DMS53 treated with DMSO at 0.1 percent for 48 hours (cell line): Measurements from ENCODE around the gene TRIM26.

Experiments
- DNase-seq: peaks from one replicate; lab custom pipeline; 2025; ENCODE audit not compliant: unreplicated experiment; lab: John Stamatoyannopoulos, UW

TRIM26 gene

GRCh38 chr6:30211899-30212298 is 1.3 kb downstream of the TRIM26 start:
- DNase-seq, result no peak

- no peak for DNase-seq
Measured at GRCh38 chr6:30211306-30211705, 1.9 kb downstream of the TRIM26 start.

- DNase-seq, result no peak
Measured at GRCh38 chr6:30207619-30208295, 5.4 kb downstream of the TRIM26 start.

DNA sequence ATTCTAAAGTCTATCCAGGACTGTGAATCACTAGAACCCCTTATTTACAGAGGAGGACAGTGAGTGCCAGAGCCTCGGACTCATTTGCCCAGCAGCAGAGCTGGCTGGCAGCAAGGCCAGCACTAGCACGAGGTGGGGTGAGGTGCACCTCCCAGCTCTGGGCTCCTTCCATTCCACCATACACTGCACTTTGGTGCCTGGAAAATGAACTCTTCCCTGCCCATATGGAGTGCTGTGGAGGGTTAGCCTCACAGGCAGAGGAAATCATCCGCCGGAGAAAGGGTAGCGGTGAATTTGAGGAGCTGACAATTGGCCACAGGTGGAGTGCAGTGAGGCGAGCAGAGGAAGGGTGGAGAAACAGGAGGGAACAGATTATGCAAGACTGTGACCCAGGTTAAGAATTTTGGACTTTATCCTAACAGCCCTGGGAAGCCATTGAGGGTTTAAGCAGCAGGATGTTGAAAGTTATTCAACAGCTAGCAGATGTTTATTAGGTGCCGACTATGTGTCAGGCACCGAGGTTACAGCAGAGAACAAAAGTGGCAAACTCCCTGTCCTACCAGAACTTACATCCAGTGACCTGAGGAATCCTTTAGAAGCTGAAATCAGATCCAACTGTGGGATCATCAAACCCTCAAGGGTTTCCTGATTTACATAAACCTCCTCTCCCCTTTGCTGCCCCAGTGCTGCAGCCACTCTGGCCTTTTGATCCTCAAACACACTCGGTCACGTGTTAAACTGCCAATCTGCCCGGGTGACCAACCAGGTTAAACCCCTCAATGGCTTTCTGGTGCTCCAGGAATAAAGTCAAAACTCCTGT is 6.2 kb downstream of the TRIM26 start:
- no peak for DNase-seq

- no peak for DNase-seq
Measured at GRCh38 chr6:30206152-30206551, 7.1 kb downstream of the TRIM26 start.

DNA sequence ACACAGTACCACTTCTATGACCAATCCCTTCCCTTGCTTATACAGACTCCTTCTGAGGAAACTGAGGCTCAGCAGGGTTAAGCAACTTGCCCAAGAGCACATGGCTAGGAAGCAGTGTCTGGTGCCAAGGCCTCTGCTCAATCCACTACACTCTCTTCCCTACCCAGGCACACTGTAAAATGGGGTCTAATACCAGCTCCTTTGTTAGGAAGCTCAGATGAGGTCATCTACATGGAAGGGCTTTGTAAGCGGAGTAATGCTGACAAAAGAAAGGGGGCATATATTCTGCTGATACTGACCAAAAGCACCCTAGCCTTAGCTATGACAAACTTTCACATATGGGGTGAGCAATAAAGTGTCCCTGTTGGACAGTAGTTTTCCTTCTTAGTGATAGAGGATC is 9.1 kb downstream of the TRIM26 start:
- no peak for DNase-seq

GRCh38 chr6:30202366-30202765 is 10.8 kb downstream of the TRIM26 start:
- no peak for DNase-seq

DNA sequence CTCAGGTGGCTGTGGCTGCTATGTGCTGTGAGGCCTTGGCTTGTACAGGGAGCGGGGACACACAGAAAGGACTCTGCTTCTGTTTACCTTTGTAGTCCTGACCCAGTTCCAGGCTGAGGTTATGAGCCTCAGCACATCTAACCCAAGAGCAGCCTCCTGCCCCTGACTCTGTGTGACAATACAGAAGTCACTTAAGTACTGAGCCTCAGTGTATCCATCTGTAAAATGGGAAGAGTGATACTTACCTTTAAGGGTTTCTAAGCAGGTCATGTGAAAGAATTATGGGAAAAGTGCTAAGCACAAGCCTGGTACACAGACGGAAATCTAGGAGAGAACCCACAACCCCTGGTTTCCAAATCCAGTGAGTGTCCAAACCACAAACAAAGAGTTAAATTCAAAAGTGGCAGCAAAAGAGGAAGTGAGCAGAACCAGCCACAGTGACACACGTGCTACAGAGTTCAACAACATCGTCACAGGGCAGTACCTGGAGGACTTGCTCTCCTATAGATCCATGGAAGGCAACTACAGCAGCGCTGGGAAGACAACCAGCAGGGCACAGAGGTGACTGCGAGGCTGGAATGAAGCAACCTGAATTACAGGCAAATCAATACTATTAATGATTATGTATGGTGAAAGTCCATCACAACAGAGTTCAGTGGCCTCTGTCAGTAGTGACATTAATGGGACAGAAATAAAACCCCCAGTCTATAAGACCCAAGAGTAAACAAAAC is 12.5 kb downstream of the TRIM26 start:
- no peak for DNase-seq

- DNase-seq, result no peak
Measured at GRCh38 chr6:30198166-30199084, 14.8 kb downstream of the TRIM26 start.

DNA sequence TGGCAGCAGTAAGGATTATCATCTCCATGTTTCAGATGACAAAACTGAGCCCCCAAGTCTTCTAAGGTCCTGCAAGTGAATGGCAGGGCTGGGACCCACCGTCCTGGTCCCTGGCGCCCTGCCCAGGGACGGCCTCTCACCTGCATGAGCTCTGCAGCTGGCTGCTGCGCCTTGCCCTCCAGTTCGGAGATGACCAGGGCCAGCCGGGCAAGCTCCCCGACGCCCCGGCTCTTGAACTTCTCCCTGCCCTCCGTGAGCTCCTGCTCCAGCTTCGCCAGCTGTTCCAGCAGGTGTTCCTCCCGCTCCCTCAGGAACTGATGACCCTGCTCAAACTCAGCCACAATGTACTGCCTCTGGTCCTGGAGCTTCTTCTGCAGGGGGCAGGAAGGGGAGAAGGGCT is 16.8 kb downstream of the TRIM26 start:
- no peak for DNase-seq

GRCh38 chr6:30195951-30196350 is 17.3 kb downstream of the TRIM26 start:
- DNase-seq, result no peak

- DNase-seq, result no peak
Measured at GRCh38 chr6:30194797-30195690, 18.2 kb downstream of the TRIM26 start.

DNA sequence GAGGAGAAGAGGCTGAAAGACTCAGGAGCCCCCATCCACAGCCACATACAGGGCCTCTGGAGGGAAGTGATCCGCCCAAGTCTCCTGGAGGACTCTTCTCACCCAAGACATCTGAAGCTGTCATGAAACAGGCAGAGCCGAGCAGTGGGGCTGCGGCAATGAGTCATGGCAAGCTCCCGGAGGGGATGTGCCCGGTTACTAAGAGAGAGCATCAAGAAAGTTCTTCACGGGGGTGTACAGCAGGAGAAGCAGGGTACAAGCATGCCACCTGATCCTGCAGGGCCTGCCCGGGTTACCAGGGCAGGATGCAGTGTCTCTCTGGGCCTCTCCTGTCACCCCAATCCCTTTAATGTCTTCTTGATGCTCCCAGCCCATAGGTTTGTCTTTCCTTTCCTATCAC is 21.1 kb downstream of the TRIM26 start:
- DNase-seq, result no peak

DNA sequence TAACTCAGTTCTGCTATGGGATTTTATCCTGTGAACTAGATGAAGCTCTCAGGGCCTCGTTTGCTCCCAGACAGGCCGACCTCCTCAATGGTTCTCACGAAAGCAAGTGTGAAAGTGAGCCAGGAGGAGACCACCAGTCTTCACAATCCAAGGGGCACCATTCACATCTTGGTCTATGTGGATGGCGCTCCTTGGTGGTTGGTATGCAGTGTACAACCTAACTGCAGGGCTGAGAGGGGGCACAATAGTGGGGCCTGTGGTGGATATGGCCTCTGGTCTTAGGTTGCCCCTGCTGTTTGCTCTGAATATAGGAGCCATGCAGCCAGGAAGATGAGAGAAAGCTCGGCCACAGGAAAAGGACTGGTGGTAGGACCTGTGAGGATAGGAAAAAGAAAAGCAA is 24.7 kb downstream of the TRIM26 start:
- no peak for DNase-seq

DNA sequence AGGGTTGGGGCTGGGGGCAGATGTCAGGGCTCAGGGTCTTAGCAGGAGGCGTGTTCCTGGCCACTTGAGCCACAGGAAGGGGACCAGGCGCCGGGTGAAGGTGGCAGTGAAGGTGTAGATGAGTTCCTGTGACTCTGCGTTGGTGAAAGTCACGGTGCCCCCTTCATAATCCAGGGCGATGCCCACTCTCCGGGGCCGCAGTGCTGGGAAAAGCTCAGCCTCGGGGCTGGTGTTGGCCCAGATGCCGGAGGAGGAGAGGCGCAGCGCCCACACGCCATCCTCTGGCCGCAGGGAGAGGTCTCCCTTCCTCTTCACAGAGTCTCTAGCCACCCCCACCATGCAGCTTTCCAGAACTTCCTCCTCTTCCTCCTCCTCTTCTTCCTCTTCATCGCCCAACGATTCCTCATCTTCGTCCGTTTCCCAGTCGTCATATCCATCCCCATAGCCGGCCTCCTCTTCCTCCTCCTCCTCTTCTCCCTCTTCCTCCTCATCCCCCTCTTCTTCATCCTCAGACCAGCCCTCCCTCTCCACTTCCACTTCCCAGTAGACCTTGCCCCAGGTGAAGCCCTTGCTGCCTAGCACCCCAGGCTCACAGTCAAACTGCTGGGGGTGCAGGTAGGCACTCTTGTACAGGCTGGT is 27.2 kb downstream of the TRIM26 start:
- DNase-seq, result no peak

- no peak for DNase-seq
Measured at GRCh38 chr6:30184417-30185031, 28.7 kb downstream of the TRIM26 start.

GRCh38 chr6:30180145-30180544 is 33.1 kb downstream of the TRIM26 start:
- no peak for DNase-seq

DNA sequence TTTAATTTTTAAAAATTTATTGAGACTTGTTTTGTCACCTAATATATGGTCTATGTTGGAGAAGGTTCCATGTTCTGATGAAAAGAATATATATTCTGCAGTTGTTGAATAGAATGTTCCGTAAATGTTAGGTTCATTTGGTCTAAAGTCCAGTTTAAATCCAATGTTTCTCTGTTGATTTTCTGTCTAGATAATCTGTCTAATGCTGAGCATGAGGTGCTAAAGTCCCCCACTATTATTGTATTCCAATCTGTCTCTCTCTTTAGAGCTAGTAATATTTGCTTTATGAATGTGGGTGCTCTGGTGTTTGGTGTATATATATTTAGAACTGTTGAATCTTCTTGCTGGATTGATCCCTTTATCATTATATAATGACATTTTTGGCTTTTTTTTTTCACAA is 34.4 kb downstream of the TRIM26 start:
- no peak for DNase-seq

DNA sequence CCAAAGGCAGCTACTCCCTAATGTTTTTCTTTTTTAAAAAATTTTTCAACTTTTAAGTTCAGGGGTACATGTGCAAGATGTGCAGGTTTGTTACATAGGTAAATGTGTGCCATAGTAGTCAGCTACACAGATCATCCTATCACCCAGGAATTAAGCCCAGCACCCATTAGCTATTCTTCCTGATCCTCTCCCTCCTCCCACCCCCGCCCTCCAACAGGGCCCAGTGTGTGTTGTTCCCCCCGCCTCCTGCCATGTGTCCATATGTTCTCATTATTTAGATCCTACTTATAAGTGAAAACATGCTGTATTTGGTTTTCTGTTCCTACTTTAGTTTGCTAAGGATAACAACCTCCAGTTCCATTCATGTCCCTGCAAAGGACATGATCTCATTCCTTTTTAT is 37.4 kb downstream of the TRIM26 start:
- no peak for DNase-seq
